Glutamatergic neuron (in vitro differentiated cells): ENCODE data around the gene ATP6V0D1. TPM values are rescaled to one million over a fixed set of nuclear protein-coding genes. Genes with fewer than 3 reads are reported as not detected.

ENCODE experiments used
- DNase-seq: peaks from one replicate; pipeline ENCODE4 v3.0.0; 2022
- H3K27ac Mint-ChIP-seq: one replicate; pipeline ENCODE4 v1.8.0; 2020; ENCODE audit warnings: mild to moderate bottlenecking, mixed read lengths, inconsistent platforms; ENCODE audit not compliant: unreplicated experiment
- H3K27me3 Mint-ChIP-seq: one replicate; pipeline ENCODE4 v1.8.0; 2020; ENCODE audit warnings: mild to moderate bottlenecking, moderate library complexity, mixed read lengths, inconsistent platforms; ENCODE audit not compliant: unreplicated experiment
- H3K36me3 Mint-ChIP-seq: one replicate; pipeline ENCODE4 v1.8.0; 2020; ENCODE audit warnings: mild to moderate bottlenecking, mixed read lengths, inconsistent platforms; ENCODE audit not compliant: unreplicated experiment
- H3K4me1 Mint-ChIP-seq: one replicate; pipeline ENCODE4 v1.8.0; 2020; ENCODE audit warnings: mild to moderate bottlenecking, low read depth, mixed read lengths, inconsistent platforms; ENCODE audit not compliant: unreplicated experiment
- H3K4me3 Mint-ChIP-seq: one replicate; pipeline ENCODE4 v1.8.0; 2020; ENCODE audit warnings: mild to moderate bottlenecking, mixed read lengths, inconsistent platforms; ENCODE audit not compliant: unreplicated experiment
- H3K9me3 Mint-ChIP-seq: one replicate; pipeline ENCODE4 v1.8.0; 2020; ENCODE audit warnings: mild to moderate bottlenecking, moderate library complexity, mixed read lengths, inconsistent platforms; ENCODE audit not compliant: unreplicated experiment
- CTCF ChIP-seq: fragments of 200-600 bp; sonication (generic); IDR thresholded peaks from one replicate; pipeline ENCODE4 v1.5.0; 2021; ENCODE audit not compliant: partially characterized antibody, unreplicated experiment
- total RNA-seq: library from RNA; stranded (reverse); fragmentation: NEBNext Ultra II Directional; extraction: Animal tissue kit (Norgen Biotek cat#: 25700); gene quantifications from one replicate; pipeline ENCODE4 v1.2.1, GENCODE V29; 2021; ENCODE audit not compliant: unreplicated experiment

ATP6V0D1 gene
- total RNA-seq, 1 donor from 2014 or later = 111 TPM

DNA sequence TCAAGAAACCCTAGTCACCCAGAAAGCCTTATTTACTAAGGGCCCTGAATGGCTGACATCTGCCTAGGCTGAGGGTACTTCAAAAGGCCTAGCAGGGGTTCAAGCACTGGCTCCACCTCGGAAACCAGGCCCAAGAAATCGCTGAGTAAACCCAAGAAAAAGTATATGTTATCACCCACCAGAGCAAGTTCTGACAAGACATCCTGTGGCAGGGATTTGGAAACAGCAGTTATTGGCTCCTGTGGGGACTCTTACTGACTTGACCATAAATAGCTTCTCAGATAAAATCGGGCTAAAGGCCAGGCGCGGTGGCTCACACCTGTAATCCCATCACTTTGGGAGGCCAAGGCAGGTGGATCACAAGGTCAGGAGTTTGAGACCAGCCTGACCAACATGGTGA, 12.2 kb downstream of the ATP6V0D1 start:
- Mint-ChIP-seq H3K36me3 (no peaks in the 10 kb centered on the region), H3K27me3 (peaks cover 2% of the 10 kb centered on the region), H3K9me3 (no peaks in the 10 kb centered on the region), H3K4me3 (no peak overlapping the region), H3K27ac (no peak overlapping the region), H3K4me1 (peaks cover 3% of the 10 kb centered on the region)
- TF ChIP-seq CTCF = no peak
- no peak for DNase-seq

- no peak for TF ChIP-seq CTCF
- H3K9me3 Mint-ChIP-seq = peaks cover 2% of the 10 kb centered on the region
- no peak for DNase-seq
- no peak overlapping the region for H3K27ac Mint-ChIP-seq
- no peak overlapping the region for H3K4me3 Mint-ChIP-seq
- H3K4me1 Mint-ChIP-seq = peaks cover 5% of the 10 kb centered on the region
- H3K27me3 Mint-ChIP-seq = peaks cover 2% of the 10 kb centered on the region
- no peaks in the 10 kb centered on the region for H3K36me3 Mint-ChIP-seq
Observed at GRCh38 chr16:67466581-67466980, 14.4 kb downstream of the ATP6V0D1 start.

DNA sequence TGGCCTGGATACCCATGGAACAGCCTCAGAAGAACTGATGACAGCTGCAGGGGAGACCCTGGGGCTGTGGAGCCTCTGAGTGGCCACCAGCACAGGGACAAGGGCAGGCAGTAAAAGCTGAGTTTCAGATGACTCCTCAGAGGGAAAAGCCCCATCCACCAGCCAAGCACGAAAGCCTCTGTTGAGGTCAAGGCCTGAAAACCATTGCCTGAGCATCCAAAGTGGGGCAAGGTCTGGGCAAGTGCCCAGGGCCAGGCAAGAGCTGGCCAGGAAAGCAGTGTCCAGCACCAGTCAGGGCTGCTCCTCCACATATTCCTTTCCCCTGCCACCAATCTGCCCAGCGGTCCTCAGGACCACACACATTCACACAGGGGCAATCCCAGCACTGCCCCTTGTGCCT, 16.4 kb downstream of the ATP6V0D1 start:
- H3K9me3 Mint-ChIP-seq = peaks cover 3% of the 10 kb centered on the region
- DNase-seq = no peak
- no peak for TF ChIP-seq CTCF
- no peaks in the 10 kb centered on the region for H3K36me3 Mint-ChIP-seq
- peaks cover 2% of the 10 kb centered on the region for H3K27me3 Mint-ChIP-seq
- H3K4me1 Mint-ChIP-seq = peaks cover 19% of the 10 kb centered on the region
- no peak overlapping the region for H3K4me3 Mint-ChIP-seq
- no peak overlapping the region for H3K27ac Mint-ChIP-seq

DNA sequence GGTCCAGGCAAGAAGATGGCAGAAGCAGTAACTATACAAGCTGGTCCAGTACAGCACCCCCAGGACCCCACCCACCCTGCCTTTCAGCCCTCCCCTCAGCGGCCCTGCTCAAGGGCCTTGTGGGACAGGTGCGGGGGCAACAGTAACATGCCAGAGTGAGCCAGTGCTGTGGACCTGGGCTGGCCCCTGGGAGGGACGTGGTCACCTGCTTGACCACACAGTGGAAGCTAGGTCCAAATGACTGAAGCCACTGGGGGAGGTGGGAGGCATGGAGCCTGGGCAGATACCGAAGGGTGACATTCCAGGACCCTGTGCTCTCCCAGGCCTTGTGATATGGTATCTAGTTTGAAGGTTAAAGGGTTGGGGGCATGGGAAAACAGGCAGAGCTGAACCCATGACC, 17.3 kb downstream of the ATP6V0D1 start:
- TF ChIP-seq CTCF = no peak
- Mint-ChIP-seq H3K9me3 (peaks cover 3% of the 10 kb centered on the region), H3K27ac (no peak overlapping the region), H3K36me3 (no peaks in the 10 kb centered on the region), H3K4me1 (peaks cover 21% of the 10 kb centered on the region), H3K4me3 (no peak overlapping the region), H3K27me3 (peaks cover 2% of the 10 kb centered on the region)
- no peak for DNase-seq

DNA sequence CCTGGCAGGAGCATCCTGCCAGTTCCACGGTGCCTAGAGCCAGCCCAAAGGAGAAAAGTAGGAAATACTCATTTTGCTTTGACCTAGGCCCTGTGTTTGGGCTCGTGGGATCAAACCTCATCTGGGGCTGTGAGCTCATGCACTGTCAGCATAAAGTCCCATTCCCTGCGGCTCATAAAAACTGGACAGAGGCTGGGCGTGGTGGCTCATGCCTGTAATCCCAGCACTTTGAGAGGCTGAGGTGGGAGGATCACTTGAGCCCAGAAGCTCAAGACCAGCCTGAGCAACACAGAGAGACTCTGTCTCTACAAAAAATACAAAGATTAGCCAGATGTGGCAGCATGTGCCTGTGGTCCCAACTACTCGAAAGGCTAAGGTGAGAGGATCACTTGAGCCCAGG, 17.9 kb downstream of the ATP6V0D1 start:
- Mint-ChIP-seq H3K4me1 (peaks cover 23% of the 10 kb centered on the region), H3K27ac (no peak overlapping the region), H3K4me3 (no peak overlapping the region), H3K9me3 (peaks cover 3% of the 10 kb centered on the region), H3K27me3 (peaks cover 2% of the 10 kb centered on the region), H3K36me3 (no peaks in the 10 kb centered on the region)
- no peak for DNase-seq
- no peak for TF ChIP-seq CTCF
